Thyroid gland (tissue), 4 donors: ENCODE results near the gene COA4.

ENCODE experiments used
- POLR2A ChIP-seq, 2 donors: fragments of 450-650 bp; IDR thresholded peaks; one replicate each; pipeline ENCODE4 v1.6.1; 2017; ENCODE audit warnings: antibody characterized with exemption in 2 of 2, mild to moderate bottlenecking in 2 of 2, moderate library complexity in 1 of 2
- TF ChIP-seq, protein P1 (sequence below), 6 experiments: fragments of 200-600 bp in 3 of 6; fragments of 450-650 bp in 3 of 6; sonication (generic) in 3 of 6; IDR thresholded peaks; one replicate each; pipeline ENCODE4 v1.5.1; 2016 to 2019; ENCODE audit warnings: antibody characterized with exemption in 6 of 6, mild to moderate bottlenecking in 2 of 6, inconsistent platforms in 1 of 6, moderate library complexity in 1 of 6

DNA sequence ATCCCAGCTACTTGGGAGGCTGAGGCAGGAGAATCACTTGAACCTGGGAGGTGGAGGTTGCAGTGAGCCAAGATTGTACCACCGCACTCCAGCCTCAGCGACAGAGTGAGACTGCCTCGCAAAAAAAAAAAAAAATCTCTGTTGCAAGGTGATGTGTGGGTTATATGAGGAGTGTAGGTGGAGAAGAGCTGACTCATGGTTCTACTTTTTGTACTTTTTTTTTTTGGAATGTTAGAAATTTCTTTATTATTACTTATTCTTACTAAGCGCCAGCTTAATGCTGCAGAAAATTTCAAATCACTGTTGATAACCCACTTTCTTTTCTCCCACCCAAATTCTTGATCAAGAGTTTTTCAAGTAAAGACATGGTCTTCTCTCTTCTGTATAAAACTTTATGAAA, 44.5 kb upstream of the COA4 start:
- TF ChIP-seq POLR2A (IDR thresholded peaks at IDR 0.05): no peak
- TF ChIP-seq, protein P1, sequence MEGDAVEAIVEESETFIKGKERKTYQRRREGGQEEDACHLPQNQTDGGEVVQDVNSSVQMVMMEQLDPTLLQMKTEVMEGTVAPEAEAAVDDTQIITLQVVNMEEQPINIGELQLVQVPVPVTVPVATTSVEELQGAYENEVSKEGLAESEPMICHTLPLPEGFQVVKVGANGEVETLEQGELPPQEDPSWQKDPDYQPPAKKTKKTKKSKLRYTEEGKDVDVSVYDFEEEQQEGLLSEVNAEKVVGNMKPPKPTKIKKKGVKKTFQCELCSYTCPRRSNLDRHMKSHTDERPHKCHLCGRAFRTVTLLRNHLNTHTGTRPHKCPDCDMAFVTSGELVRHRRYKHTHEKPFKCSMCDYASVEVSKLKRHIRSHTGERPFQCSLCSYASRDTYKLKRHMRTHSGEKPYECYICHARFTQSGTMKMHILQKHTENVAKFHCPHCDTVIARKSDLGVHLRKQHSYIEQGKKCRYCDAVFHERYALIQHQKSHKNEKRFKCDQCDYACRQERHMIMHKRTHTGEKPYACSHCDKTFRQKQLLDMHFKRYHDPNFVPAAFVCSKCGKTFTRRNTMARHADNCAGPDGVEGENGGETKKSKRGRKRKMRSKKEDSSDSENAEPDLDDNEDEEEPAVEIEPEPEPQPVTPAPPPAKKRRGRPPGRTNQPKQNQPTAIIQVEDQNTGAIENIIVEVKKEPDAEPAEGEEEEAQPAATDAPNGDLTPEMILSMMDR (IDR thresholded peaks at IDR 0.05): no peak
